Activated T-helper 1 cell treated with Interleukin-2 at 50 U/mL for 16 hours (primary cell): ENCODE data around the gene ITPR1.
"Not testable (repeated sequence)": the region's sequence is repeated elsewhere in the genome, so short reads cannot be mapped to it uniquely, and the experiment has no call there.

Experiments used
- DNase-seq: peaks from one replicate; pipeline ENCODE4 v3.0.0-alpha.2; 2020; ENCODE audit warnings: low read depth

The ITPR1 gene

GRCh38 chr3:4571690-4572334, 78.7 kb downstream of the ITPR1 start:
- no peak for DNase-seq

DNA sequence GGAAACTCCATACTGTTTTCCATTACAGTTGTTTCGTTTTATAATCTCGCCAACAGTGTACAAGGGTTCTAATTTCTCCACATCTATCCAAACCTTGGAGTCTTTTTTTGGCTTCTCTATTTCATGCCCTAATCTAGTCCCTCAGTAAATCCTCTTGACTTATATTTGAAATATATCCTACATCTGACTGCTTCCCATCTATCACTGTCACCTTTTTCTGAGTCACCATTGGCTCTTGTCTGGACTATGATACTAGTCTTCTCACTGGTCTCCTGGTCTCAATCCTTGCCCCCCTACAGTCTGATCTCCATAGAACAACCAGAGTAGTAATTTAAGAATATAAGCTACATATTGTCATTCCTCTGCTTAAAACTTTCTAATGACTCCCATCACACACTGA, 80.0 kb downstream of the ITPR1 start:
- no peak for DNase-seq

- DNase-seq = no peak
Measured at GRCh38 chr3:4574426-4574965, 81.3 kb downstream of the ITPR1 start.

GRCh38 chr3:4575381-4575780, 82.2 kb downstream of the ITPR1 start:
- DNase-seq = no peak

GRCh38 chr3:4577721-4578120, 84.6 kb downstream of the ITPR1 start:
- DNase-seq = no peak

DNA sequence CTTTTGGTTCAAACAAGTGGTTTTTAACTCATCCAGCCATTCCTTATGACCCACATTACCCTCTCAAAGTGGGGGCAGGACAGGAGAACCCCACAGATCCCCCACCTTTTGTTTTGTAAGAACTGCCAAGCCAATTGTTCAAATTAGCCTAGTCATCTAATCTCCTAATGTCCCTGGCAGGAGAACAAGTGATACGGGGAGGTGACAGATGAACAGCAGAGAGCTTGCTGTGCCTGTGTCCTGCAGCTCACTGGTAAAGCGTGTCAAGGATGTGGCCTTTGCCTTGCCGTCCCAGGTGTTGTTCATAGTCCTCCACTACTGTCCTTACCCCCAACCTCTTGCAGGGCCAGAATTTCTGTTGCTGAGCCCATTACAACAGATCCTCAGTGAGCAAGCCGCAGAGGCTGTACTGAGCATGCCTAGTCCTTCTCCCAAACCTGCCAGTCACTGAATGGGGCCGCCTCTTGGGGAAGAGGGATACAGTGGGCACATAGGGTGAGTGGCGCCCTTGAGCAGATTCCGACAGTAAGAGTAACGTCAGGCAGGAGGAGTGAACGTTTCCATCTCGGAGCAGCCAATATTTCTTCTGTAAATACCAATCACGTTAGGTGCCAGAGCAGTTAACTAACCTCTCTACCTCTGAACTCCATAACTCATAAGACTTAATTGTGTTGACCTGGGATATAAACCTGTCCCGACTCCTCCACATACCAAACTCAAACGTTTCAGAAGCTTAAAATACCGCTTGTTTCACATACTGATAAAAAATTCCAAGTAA, 87.4 kb downstream of the ITPR1 start:
- DNase-seq = no peak

GRCh38 chr3:4581124-4581424, 87.9 kb downstream of the ITPR1 start:
- no peak for DNase-seq

DNA sequence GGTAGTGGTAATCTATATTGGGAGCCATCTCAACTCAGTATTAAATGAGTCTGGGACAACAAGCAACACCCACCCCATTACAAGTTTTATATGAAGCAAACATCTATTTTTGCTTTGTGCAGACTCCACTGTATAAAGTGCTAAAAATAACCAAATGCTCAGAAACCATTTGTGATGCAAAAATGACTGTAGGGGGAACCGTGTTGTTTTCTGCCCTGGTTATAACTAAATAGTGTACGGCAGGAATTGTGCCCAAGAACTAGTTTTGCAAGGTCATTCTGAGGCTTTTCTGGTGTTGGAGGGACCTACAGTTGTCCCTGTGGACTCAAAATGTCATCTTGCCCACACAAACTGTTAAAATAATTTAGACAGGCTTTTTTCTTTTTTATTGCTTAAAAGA, 88.3 kb downstream of the ITPR1 start:
- no peak for DNase-seq

- no peak for DNase-seq
Measured at GRCh38 chr3:4581920-4582611, 88.9 kb downstream of the ITPR1 start.

- DNase-seq = no peak
Measured at GRCh38 chr3:4582624-4583023, 89.5 kb downstream of the ITPR1 start.

GRCh38 chr3:4583416-4583815, 90.3 kb downstream of the ITPR1 start:
- no peak for DNase-seq

DNA sequence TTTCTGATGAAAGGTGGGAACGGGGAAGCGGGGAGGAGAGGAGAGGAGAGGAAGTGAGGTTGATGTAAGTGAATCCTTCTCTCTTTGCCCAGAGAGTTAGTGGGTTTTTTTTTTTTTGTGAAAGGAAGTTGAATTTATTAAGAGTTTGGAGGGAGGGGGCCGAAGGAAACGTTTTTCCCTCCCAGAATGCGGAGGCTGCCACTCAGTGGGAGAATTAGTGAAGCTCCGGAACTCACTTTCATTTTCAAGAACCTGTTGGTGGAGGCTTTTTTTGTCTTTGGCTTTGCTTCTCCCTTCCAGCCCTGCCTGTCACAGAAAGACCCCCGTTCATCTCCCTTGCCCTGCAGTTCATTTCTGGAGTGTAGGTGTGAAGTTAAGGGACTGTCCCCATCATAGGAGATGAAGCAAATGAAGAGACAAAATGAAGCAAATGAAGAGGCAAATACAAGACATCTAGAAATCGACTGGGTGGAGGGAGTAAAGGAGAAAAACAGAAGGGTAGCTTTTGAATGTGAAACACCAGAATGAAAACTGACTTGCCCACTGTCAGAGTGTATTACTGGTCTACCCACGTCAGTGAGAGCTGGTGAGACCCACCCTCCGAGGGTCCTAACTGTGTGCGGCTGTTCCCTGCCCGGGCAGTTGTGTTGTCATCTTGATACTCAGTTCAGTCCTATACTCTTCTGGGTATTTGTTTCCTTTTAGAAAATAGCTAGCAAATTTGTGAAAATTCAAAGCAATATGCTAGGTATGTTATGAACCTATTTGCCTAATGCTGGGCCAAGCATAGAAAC, 91.5 kb downstream of the ITPR1 start:
- DNase-seq = no peak

DNA sequence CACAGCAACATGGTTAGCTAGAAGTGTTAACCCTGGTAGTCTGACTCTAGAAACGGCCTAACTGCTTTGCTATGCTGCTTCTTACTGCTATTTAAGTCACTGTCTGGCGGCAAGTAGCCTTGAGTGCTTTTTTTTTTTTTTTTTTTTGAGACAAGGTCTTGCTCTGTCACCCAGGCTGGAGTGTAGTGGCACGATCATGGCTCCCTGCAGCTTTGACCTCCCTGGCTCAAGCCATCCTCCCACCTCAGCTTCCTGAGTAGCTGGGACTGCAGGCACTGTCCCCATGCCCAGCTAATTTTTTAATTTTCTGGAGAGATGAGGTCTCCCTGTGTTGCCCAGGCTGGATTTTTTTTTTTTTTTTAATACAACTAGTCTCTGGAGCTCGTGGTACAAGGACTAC, 93.2 kb downstream of the ITPR1 start:
- no peak for DNase-seq

DNA sequence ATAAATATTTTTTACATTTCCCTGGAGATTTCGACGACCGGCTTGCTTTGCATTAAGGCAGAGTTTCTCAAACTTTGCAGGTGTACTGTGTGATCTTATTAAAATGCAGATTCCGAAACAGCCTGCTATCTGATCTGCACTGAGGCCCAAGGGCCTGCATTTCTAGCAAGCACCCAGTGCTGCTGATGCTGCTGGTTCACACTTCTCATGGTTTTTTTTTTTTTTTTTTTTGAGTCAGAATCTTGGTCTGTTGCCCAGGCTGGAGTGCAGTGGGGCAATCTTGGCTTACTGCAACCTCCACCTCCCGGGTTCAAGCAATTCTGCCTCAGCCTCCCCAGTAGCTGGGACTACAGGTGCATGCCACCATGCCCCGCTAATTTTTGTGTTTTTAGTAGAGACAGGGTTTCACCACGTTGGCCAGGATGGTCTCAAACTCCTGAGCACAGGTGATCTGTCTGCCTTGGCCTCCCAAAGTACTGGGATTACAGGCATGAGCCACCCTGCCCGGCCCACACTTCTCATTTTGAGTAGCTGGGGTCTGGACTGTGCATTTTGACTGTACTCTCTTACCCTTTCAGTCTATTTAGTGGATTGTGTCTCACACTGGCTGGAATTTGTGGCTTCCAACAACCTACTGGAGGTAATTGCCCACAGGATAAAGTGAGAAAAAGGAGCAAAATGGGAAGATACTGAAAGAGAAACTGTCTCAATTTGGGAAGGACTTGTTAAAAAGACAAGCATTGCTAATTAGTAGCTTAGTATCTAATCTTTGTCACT, 94.1 kb downstream of the ITPR1 start:
- no peak for DNase-seq

GRCh38 chr3:4587838-4588105, 94.6 kb downstream of the ITPR1 start:
- DNase-seq = no peak

- no peak for DNase-seq
Measured at GRCh38 chr3:4588466-4588865, 95.3 kb downstream of the ITPR1 start.

GRCh38 chr3:4589475-4590097, 96.4 kb downstream of the ITPR1 start:
- DNase-seq = no peak

- not testable (repeated sequence) for DNase-seq
Measured at GRCh38 chr3:4590849-4591248, 97.7 kb downstream of the ITPR1 start.

DNA sequence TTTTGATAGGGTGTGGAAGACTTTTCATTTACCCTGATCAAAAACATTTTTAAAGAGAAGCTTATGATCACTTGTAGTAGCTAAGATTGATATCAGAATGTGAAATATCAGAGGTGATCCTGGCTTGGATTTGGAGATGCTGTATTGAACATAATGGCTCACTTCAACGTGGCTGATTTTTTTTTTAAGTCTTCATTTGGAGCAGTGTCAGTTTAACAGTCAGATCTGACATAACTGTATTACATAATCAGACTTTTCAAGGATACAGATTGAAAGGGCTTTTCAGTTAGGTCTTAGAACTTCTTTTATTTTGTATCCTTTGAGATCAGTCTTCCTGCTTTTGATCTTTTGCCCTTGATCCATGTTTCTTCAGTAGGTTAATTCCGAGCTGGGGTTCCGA, 98.5 kb downstream of the ITPR1 start:
- no peak for DNase-seq

GRCh38 chr3:4593014-4593413, 99.9 kb downstream of the ITPR1 start:
- no peak for DNase-seq

DNA sequence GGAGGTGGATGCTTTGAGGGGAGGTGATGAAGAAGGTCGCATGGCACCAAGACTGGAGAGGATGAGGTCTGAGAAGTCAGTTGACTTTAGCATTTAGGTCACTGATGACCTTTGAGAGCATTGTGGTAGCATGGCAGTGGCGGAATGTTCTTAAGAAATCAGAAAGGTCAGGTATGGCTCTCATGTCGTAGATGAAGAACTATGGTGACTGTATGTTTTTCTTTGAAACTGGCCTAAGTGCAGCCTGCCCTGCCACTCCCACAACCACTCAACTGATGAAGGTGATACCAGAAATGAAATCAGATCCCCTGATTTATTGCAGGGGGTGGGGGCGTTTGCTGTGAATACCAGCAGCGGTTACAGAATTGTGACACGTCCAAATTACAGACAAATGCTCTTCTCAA, 102.6 kb downstream of the ITPR1 start:
- no peak for DNase-seq
